GM20431 (cell line): ENCODE results near the gene FBLN2.

Source experiments
- in situ Hi-C: fragments of 300-500 bp; cut with MseI, MboI; formaldehyde crosslinking; loops from one replicate; pipeline ENCODE4 v1.15.0; 2020; ENCODE audit warnings: low sequenced_read_pairs; ENCODE audit not compliant: unreplicated experiment

FBLN2 gene

DNA sequence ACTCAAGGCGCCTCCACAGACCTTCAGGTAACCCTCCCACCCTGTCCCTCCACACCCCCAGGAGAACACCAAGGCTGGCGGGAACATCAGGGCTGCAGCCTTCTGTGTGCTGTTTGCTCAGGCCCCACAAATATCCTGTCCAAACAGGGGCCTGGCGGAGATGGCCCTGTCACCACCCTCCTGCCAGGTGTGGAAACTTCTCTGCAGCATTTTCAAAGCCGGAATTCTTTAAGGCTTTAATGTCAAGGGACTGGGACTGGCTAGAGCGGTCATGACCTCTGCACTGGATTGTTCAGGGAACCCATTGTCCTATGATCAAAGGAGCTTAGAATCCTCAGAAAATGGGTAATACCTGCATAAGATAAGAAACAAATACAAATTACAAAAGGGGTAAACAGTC lies 46.6 kb downstream of the FBLN2 start:
- in situ Hi-C loops: no loop called here

DNA sequence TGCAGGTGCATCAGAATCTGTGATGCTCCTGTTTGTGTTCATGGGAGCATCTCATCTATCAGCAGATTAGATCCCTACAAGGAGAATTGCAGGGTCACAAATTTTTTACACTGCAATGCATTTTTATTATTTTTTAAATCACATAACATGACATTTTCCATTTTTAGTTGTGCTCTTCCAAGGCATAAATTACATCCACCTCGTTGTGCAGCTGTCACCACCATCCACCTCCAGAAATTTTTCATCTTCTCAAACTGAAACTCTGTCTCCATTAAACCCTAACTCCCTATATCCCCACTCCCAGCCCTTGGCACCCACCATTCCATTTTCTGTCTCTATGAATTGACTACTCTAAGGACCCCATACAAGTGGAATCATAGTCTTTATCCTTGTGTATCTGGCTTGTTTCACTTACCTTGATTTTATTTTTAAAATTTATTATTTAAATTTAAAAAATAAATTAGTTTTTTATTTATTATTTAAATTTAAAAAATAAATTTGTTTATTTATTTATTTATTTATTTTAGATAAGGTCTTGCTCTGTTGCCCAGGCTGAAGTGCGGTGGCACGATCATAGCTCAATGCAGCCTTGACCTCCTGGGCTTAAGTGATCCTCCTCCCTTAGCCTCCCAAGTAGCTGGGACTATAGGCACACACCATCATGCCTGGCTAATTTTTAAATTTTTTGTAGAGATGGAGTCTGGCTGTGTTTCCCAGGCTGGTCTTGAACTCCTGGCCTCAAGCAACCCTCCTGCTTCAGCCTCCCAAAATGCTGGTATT lies 47.7 kb downstream of the FBLN2 start:
- in situ Hi-C loops: no loop called here

GRCh38 chr3:13597661-13598060 lies 48.7 kb downstream of the FBLN2 start:
- in situ Hi-C loops: no loop called here

- in situ Hi-C loops: no loop called here
Observed at GRCh38 chr3:13598201-13598600, 49.3 kb downstream of the FBLN2 start.

DNA sequence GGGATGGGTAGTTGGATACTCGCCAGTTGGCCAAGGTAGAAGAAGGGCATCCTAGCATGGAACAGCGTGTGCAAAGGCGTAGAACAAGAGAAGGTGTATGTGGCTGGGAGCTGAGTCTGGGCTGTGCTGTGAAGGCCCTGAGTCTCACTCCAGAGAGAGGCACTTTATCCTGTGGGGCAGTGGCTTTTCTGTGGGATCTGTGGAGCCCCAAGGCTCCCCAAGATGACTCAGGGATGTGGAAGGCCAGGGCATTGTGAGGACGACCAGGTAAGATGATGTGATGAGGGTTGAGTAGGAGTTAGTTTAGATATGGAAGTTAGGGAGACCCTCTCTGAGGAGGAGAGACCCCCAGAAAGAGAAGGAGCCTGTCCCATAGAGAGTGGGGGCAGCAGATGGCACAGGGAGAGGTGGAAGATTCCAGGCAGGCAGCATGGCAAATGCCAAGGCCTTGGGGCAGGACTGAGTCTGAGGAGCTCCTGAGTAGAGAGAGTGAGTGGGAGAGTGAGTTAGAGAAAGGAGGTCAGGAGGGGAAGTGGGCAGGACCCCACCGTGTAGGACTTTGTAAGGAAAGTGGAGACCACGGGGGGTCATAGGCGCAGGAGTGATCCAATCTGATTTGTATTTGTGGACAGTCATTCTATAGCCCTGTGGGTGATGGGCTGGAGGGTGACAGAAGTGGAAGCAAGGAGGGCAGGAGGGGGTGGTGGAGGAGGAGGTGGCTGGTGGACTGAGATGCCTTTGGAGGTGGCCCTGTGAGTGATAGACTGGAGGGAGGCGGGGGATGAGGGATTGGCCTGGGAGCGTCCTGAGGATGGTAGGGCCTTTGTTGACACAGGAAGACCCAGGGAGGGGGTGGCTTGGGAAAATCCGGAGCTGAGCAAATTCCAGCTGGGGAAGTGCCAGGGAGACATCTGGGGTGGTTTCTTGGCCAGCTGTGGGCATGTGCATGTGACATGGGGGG lies 50.3 kb downstream of the FBLN2 start:
- in situ Hi-C loops: no loop called here

- in situ Hi-C loops: no loop called here
Observed at GRCh38 chr3:13599887-13600450, 51.0 kb downstream of the FBLN2 start.

DNA sequence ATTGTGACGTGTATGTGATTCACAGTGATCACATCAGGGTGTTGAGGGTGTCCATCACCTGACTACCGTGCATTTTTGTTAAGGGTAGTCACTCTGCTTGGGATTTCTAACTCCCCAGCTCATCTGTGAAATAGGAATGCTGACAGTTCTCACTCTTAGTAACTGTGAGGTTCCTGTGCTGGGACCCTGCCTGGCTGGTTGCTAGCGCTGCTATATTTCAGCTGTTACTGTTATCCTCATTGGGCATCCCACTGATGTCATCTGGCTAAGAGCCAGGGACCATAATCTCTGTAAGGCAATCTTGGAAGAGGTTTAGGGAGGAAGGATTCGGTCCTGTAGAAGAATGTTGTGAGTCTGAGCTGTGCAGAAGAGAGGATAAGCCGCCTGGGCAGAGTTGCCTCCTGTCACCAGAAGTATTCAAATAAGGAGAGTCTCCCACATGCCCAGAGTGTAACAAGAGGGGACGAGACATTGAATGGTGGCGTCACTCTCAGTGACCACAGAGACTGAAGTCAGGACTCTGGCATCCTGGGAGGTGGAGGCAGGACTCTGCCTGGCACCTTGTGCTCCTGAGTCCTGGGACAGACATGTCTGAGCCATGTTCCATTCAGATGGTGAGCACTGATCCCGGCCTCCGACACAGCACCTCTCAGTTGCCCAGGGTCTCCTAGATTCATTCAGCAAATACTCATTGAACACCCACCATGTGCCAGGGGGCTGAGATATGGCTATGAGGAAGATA lies 52.2 kb downstream of the FBLN2 start:
- in situ Hi-C loops: no loop called here

GRCh38 chr3:13601692-13602080 lies 52.8 kb downstream of the FBLN2 start:
- in situ Hi-C loops: no loop called here

GRCh38 chr3:13605555-13605954 lies 56.6 kb downstream of the FBLN2 start:
- in situ Hi-C loops: no loop called here

DNA sequence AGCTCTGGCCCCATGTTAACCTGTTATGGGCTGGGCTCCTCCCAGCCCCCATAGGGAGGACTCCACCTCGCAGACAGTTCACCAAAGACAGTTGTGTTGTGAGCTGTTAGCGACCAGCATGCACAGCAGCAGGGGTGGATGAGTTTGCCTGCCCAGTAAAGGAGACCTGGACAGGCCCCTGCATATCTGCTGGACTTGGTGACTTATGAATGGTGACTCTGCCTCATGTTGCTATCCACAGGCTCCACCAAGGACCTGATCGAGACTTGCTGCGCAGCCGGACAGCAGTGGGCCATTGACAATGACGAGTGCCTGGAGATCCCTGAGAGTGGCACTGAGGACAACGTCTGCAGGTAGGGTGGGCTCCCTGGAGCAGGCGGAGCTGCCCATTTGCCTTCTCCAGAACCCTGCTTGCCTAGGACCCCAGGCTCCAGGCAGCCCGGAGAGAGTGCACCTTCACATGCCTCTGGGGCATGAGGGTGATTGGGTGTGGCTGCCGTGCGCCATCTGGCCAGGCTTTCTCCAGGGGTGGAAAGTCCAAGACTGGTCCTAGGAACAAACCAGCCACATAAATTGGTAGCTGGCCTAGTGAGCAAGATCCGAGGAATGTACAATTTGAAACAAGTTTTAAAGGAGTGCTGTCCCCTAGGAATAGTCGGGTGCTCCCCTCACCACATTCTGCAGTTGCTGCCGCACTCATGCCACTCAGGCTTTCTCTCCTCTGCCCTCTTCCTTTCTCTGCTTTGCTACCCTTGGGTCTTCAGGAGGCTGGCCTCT lies 59.1 kb downstream of the FBLN2 start:
- in situ Hi-C loops: no loop called here

DNA sequence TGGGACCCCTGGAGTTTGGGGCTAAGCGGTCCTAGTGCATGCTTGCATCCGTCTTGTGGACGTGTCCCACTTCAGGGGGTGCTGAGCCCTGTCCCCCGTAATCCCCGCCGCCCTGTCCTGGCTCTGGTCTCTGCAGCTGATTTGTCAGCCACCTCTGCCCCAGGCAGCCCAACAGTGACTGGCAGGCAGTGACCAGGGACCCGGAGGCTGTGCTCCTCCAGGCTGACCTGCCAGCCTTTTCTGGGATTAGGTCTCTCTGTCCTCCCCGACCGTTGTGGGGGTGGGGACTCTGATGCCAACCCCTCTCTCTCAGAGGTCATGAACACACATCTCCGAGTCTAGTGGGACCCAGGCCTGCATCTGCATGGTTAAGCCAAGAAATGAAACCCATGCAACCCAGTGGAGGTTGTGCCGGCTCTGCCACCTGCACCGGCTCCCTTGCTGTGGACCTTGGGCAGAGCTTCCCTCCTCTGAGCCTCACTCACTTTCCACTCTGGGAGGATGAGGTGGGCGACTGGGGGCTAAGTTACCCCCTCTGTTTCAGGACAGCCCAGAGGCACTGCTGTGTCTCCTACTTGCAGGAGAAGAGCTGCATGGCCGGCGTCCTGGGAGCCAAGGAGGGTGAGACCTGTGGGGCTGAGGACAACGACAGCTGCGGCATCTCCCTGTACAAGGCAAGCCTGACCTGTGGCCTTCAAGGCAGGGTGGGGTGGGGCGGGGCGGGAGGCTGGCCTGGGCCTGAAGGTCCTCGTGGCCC lies 60.2 kb downstream of the FBLN2 start:
- in situ Hi-C loops: no loop called here

DNA sequence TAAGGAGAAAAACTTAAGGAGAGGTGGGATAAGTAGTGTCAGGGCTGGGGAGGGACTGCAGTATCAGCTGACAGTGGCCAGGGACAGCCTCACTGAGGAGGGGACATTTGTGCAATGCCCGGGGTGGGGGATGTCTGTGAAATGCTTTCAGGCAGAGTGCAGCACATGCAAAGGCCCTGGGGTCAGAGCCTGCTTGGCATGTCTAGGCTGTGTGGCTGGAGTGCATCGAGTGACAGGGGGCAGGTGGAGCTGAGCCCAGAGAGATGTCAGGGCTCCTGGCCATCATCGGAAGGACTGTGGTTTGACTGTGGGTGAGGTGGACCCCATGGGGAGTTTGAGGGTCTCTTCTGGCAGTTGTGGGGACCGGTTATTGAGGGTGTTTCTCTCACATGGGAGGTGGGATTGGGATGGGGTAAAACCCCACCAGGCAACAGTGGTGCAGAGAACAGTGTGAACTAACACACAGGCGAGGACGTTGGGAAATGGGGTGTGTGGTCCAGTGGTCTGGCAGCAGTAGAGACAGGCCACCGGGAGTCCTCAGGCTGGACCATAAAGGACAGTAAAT lies 61.2 kb downstream of the FBLN2 start:
- in situ Hi-C loops: no loop called here

DNA sequence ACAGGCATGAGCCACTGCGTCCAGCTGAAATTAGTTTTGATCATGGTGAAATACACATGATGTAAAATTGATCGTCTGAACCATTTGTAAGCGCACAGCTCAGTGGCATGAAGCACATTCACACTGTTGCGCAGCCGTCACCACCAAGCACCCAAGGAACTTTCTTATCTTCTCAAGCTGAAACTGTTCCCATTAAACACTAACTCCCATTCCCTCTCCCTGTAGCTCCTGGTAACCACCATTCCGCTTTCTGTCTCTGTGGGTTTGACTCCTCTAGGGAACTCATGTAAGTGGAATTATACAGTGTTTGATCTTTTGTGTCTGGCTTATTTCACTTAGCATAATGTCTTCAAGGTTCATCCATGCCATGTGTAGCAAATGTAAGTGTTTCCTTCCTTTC lies 62.3 kb downstream of the FBLN2 start:
- in situ Hi-C loops: no loop called here

DNA sequence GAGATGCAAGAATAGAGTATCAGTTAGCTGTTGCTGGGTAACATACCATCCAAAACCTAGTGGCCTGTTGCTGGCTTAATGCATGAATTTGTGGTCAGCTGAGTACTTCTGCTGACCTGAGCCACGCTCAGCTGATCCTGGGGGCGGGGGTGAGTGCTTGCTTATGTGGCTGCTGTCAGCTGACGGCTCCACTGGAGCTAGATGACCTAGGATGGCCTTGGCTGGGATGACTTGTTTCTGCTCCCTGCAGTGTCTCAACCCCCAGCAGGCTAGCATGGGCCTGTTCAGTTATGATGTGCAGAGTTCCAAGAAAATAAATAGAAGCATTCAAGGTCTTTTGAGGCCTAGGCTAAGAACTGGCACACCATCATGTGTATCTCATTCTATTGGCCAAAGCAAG lies 63.9 kb downstream of the FBLN2 start:
- in situ Hi-C loops: no loop called here

DNA sequence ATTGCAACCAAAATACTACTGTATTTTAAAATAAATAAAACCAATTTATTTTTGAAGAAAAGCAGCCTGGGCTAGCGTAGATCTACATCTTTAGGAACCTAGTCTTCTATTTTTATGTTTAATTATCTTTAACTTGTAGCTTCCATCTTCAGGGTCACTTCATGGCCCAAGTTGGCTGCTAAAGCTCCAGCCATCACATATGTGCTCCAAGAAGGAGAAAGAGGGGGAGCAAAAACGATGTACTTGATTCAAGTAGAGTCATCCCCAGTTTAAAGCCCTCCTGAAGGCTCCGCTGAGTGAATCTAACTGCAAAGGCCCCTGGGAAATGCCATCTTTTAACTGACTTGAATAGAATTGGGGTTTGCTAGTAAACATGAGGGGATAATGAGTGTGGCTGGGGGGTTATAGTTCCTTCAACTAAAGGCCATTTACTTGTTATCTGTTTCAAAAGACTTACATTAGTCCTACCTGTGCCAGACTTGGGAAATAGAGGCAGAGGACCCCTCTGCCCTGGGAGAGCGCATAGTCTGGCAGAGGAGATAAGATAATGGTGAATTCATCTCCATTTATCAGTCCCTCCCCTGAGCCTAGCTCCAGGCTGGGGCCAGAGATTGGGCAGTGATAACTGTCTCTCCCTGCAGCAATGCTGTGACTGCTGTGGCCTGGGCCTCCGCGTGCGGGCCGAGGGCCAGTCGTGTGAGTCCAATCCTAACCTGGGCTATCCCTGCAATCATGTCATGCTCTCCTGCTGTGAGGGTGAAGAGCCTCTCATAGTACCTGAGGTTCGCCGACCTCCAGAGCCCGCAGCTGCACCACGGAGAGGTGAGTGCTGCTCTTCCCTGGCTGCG lies 64.6 kb downstream of the FBLN2 start:
- in situ Hi-C loops: no loop called here

DNA sequence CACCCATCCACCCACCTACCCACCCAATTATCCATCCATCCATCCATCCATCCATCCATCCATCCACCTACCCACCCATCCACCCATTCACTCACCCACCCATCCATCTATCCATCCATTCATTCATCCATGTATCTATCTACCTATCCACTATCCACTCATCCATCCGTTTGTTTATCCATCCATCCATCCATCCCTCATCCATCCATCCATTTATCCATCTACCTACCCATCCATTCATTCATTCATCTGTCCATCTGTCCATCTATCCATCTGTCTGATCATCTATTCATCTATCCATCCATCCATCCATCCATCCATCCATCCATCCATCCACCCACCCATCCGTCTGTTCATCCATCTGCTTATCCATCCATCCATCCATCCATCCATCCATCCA lies 65.7 kb downstream of the FBLN2 start:
- in situ Hi-C loops: no loop called here

DNA sequence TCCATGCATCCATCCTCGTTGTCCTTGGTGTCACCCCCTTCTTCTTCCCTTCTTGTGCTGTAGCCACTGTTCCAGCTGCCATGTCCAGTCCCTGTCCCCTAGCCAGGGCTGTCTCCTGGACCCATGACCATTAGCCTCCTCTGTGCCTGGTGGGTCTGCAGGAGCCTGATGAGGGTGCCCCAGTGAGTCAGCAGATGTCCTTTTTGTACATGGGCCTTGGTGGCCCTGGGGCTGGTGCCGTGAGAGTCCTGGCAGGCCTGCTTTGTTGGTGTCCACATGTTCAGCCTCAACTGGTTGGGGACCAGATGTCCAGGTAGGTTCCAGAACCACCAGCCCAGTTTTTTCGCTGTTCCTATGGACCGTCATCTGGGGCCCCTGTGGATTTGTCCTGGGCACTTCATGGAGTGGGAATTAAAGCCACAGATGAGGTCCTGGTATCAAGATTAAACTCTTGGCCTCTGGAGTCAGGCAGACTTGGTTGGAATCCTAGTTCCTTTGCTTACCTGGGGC lies 66.1 kb downstream of the FBLN2 start:
- in situ Hi-C loops: no loop called here
